K562 (cell line): Measurements from ENCODE around the gene ATXN1L. TPM values are rescaled to one million over a fixed set of nuclear protein-coding genes. Genes with fewer than 3 reads are reported as not detected.

Experiments
- ATAC-seq: fragments of 200-7000 bp; cut with Tn5 transposase; 3 replicates; pipeline ENCODE4 v1.9.1; 2020; ENCODE audit warnings: moderate library complexity
- BruUV-seq: library from RNA; stranded (reverse); fragments of 400-500 nt; replicated peaks from 2 replicates; lab custom pipeline; 2021; lab: Mats Ljungman, UMichigan
- CTCF ChIA-PET: fragments of 300-600 bp; formaldehyde crosslinking; extraction: SDS; loops from one replicate; lab custom pipeline; 2021; ENCODE audit warnings: low intra/inter-chr PET ratio; lab: Yijun Ruan, JAX
- POLR2A ChIA-PET: fragments of 300-600, 350-650 bp; sonication (Branson Sonifier 250); formaldehyde crosslinking; extraction: SDS; loops from one replicate; lab custom pipeline; 2021; ENCODE audit warnings: antibody characterized with exemption, inconsistent platforms; lab: Yijun Ruan, JAX
- DNase-seq, 4 experiments: peaks; one replicate each; pipeline versions ENCODE4 v3.0.0 to v3.0.0-alpha.2; 2011 to 2018; ENCODE audit warnings: low spot score in 3 of 4, mixed read lengths in 3 of 4; ENCODE audit errors: extremely low read depth in 1 of 4
- FAIRE-seq: peaks from 2 replicates; lab custom pipeline; 2011; peaks lifted over from hg19 to GRCh38; lab: Jason Lieb, UNC
- H2AFZ ChIP-seq: 2 replicates; pipeline ENCODE4 v1.6.0; 2011; ENCODE audit warnings: low read depth, low read length, control low read depth, inconsistent platforms
- H3K27ac ChIP-seq: fragments of 200-600 bp; 3 replicates; pipeline ENCODE4 v1.8.0; 2011; ENCODE audit warnings: low read depth, mild to moderate bottlenecking, control low read depth, inconsistent platforms, low read length, moderate library complexity, mixed read lengths; ENCODE audit errors: extremely low read depth
- H3K27me3 ChIP-seq, 2 experiments: fragments of 300-600 bp in 1 of 2; 2 replicates in 1 of 2; 3 replicates in 1 of 2; pipeline versions ENCODE4 v1.6.0 to v1.8.0; 2011; ENCODE audit warnings: inconsistent platforms in 2 of 2, low read length in 2 of 2, mild to moderate bottlenecking in 1 of 2, mixed read lengths in 1 of 2, moderate library complexity in 1 of 2; ENCODE audit not compliant: control insufficient read depth in 2 of 2, insufficient read depth in 2 of 2
- H3K36me3 ChIP-seq: fragments of 300-600 bp; 3 replicates; pipeline ENCODE4 v1.8.0; 2011; ENCODE audit warnings: mild to moderate bottlenecking, low read length, inconsistent platforms; ENCODE audit not compliant: control insufficient read depth, insufficient read depth
- H3K4me1 ChIP-seq, 2 experiments: fragments of 200-600 bp in 1 of 2; replicated peaks in 1 of 2; 2 replicates in 1 of 2; 3 replicates in 1 of 2; pipeline versions ENCODE4 v1.5.1 to v1.8.0; 2011; ENCODE audit warnings: inconsistent platforms in 2 of 2, low read length in 2 of 2, mild to moderate bottlenecking in 1 of 2, mixed read lengths in 1 of 2, moderate library complexity in 1 of 2; ENCODE audit not compliant: control insufficient read depth in 2 of 2, insufficient read depth in 2 of 2
- H3K4me2 ChIP-seq: 2 replicates; pipeline ENCODE4 v1.6.1; 2011; ENCODE audit warnings: low read length, control low read depth, inconsistent platforms, mixed read lengths; ENCODE audit not compliant: insufficient read depth
- H3K4me3 ChIP-seq: fragments of 200-600 bp; sonication (generic), shearing (Covaris generic); 2 replicates; pipeline ENCODE4 v1.5.1; 2016; ENCODE audit warnings: control low read depth, inconsistent platforms
- H3K79me2 ChIP-seq: fragments of 200-600 bp; 3 replicates; pipeline ENCODE4 v1.8.0; 2011; ENCODE audit warnings: low read length, inconsistent platforms; ENCODE audit not compliant: control insufficient read depth, insufficient read depth
- H3K9ac ChIP-seq, 2 experiments: 2 replicates each; pipeline versions ENCODE4 v1.6.0 to v1.6.1; 2011; ENCODE audit warnings: low read depth in 2 of 2, low read length in 2 of 2, control low read depth in 1 of 2, inconsistent platforms in 1 of 2, mild to moderate bottlenecking in 1 of 2, mixed read lengths in 1 of 2; ENCODE audit not compliant: insufficient read depth in 1 of 2
- H3K9me1 ChIP-seq: one replicate; pipeline ENCODE4 v1.6.0; 2011; ENCODE audit warnings: inconsistent platforms, mild to moderate bottlenecking, low read length, moderate library complexity; ENCODE audit not compliant: control insufficient read depth, insufficient read depth
- H3K9me3 ChIP-seq: replicated peaks from 2 replicates; pipeline ENCODE4 v1.5.1; 2011; ENCODE audit warnings: low read depth, low read length, inconsistent platforms; ENCODE audit not compliant: control insufficient read depth, insufficient read depth
- H4K20me1 ChIP-seq: replicated peaks from 2 replicates; pipeline ENCODE4 v1.6.1; 2011; ENCODE audit warnings: low read length, inconsistent platforms, mixed read lengths; ENCODE audit not compliant: control insufficient read depth, insufficient read depth
- BRF1 ChIP-seq: IDR thresholded peaks from 3 replicates; pipeline ENCODE4 v1.6.1; 2011; ENCODE audit warnings: borderline replicate concordance, mild to moderate bottlenecking; ENCODE audit not compliant: insufficient read length; ENCODE audit errors: extremely low read depth
- HMG20A ChIP-seq: fragments of 450-650 bp; formaldehyde crosslinking; conservative IDR thresholded peaks from 2 replicates; pipeline ENCODE4 v1.4.0; 2020; ENCODE audit warnings: mild to moderate bottlenecking, mixed read lengths
- KAT2B ChIP-seq: IDR thresholded peaks from one replicate; pipeline ENCODE4 v1.6.1; 2012; ENCODE audit warnings: low read depth, mild to moderate bottlenecking, control low read depth, inconsistent platforms, low read length, moderate library complexity
- POLR2B ChIP-seq: fragments of 450-650 bp; IDR thresholded peaks from 2 replicates; pipeline ENCODE4 v1.6.1; 2018; ENCODE audit warnings: low read depth; ENCODE audit not compliant: partially characterized antibody
- SMARCA4 ChIP-seq: fragments of 450-650 bp; IDR thresholded peaks from 2 replicates; pipeline ENCODE4 v1.6.1; 2016
- TFAM ChIP-seq: fragments of 250-450 bp; sonication (Bioruptor Pico); conservative IDR thresholded peaks from 2 replicates; pipeline ENCODE4 v1.5.0; 2021; ENCODE audit warnings: mild to moderate bottlenecking, moderate library complexity
- USF1 ChIP-seq: sonication (generic); formaldehyde crosslinking; IDR thresholded peaks from 2 replicates; pipeline ENCODE4 v1.9.0; 2022; ENCODE audit warnings: mild to moderate bottlenecking, missing genetic modification reagents
- ZBTB11 ChIP-seq, 3 experiments: fragments of 200-800 bp in 1 of 3; fragments of 250-450 bp in 1 of 3; fragments of 450-650 bp in 1 of 3; sonication (Bioruptor Pico) in 1 of 3; sonication (Bioruptor generic) in 1 of 3; formaldehyde crosslinking in 1 of 3; IDR thresholded peaks; 2 replicates each; pipeline versions ENCODE4 v1.6.1 to v1.8.0; 2016 to 2022; ENCODE audit warnings: mild to moderate bottlenecking in 2 of 3, missing genetic modification characterization in 2 of 3, missing compliant biosample characterization in 1 of 3, moderate library complexity in 1 of 3
- ZNF655 ChIP-seq: fragments of 250-450 bp; sonication (Bioruptor Pico); IDR thresholded peaks from 2 replicates; pipeline ENCODE4 v1.5.0; 2021
- WGBS: fragments of 100-300 bp; shearing (Covaris generic); methylation state at CpG from one replicate; pipeline ENCODE4 v1.1.6; 2016; ENCODE audit warnings: low coverage, mixed read lengths; ENCODE audit not compliant: insufficient coverage; ENCODE audit errors: missing lambda C conversion rate; 5-methylcytosine and 5-hydroxymethylcytosine counted together
- in situ Hi-C: fragments of 300-500 bp; cut with MboI; formaldehyde crosslinking; loops from 4 replicates; pipeline ENCODE4 v1.15.0; 2018; ENCODE audit warnings: inconsistent platforms, mixed read lengths
- intact Hi-C: fragments of 100-400 bp; cut with micrococcal nuclease; formaldehyde crosslinking; loops from 2 replicates; pipeline ENCODE4 v1.14.2; 2022
- polyA plus RNA-seq, 8 experiments: library from polyadenylated mRNA; depleted of rRNA in 4 of 8; stranded (reverse) in 5 of 8; unstranded in 3 of 8; fragments of >200 nt; fragmentation: Nextera tagmentation in 2 of 8; fragmentation: Illumina TruSeq in 1 of 8; extraction: Ambion mirVana in 2 of 8; extraction: Trizol in 1 of 8; gene quantifications; 2 replicates each; pipeline versions ENCODE4 v1.2.1 to v1.2.3, GENCODE V29; 2011 to 2014; ENCODE audit warnings: inconsistent platforms in 1 of 8, missing spikeins in 1 of 8
- total RNA-seq, 7 experiments: library from RNA; depleted of rRNA in 6 of 7; stranded (reverse); fragments of >200 nt in 6 of 7; fragmentation: Illumina TruSeq in 2 of 7; extraction: Trizol in 2 of 7; gene quantifications; 2 replicates each; pipeline versions ENCODE4 v1.2.1 to v1.2.3, GENCODE V29; 2011 to 2021; ENCODE audit warnings: low replicate concordance in 1 of 7
- TF ChIP-seq, protein P1 (sequence below): fragments of 450-650 bp; conservative IDR thresholded peaks from 2 replicates; pipeline ENCODE4 v1.6.1; 2016; ENCODE audit warnings: missing genetic modification characterization, low read depth, mild to moderate bottlenecking, missing compliant biosample characterization, moderate library complexity
- TF ChIP-seq, protein P2 (sequence below), 2 experiments: fragments of 200-800 bp in 1 of 2; sonication (Bioruptor generic) in 1 of 2; sonication (generic) in 1 of 2; formaldehyde crosslinking in 1 of 2; IDR thresholded peaks in 1 of 2; conservative IDR thresholded peaks in 1 of 2; 2 replicates each; pipeline versions ENCODE4 v1.5.0 to v1.6.1; 2016 to 2020; ENCODE audit warnings: missing compliant biosample characterization in 1 of 2, missing genetic modification characterization in 1 of 2, missing genetic modification reagents in 1 of 2

The ATXN1L gene
- total and polyA plus RNA-seq, 9 of the 15 experiments (the other 6 are each of a cell fraction or from before 2014, with no cell fraction given), result 1.4 to 11.3 (median 9.3) TPM

GRCh38 chr16:71869089-71869488 is 23.3 kb downstream of the ATXN1L start:
- POLR2A ChIA-PET, result interaction anchor here (0.7 to 1.0 kb wide), 2 partner anchors 11 to 16 kb away, joined by 3 to 4 read pairs; no protein-coding TSS in a partner anchor
- intact Hi-C loops, result no loop called here
- ATAC-seq, result no peak
- TF ChIP-seq ZNF655 (no peak), SMARCA4 (no peak), KAT2B (no peak), HMG20A (CRISPR knock-in tag) (no peak), USF1 (CRISPR knock-in tag) (no peak), TFAM (CRISPR knock-in tag) (no peak), BRF1 (no peak), ZBTB11 (CRISPR knock-in tag; IDR thresholded peaks at IDR 0.05) (no peak), POLR2B (no peak)
- TF ChIP-seq, protein P1, sequence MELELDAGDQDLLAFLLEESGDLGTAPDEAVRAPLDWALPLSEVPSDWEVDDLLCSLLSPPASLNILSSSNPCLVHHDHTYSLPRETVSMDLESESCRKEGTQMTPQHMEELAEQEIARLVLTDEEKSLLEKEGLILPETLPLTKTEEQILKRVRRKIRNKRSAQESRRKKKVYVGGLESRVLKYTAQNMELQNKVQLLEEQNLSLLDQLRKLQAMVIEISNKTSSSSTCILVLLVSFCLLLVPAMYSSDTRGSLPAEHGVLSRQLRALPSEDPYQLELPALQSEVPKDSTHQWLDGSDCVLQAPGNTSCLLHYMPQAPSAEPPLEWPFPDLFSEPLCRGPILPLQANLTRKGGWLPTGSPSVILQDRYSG (tag), result no peak
- TF ChIP-seq, protein P2, sequence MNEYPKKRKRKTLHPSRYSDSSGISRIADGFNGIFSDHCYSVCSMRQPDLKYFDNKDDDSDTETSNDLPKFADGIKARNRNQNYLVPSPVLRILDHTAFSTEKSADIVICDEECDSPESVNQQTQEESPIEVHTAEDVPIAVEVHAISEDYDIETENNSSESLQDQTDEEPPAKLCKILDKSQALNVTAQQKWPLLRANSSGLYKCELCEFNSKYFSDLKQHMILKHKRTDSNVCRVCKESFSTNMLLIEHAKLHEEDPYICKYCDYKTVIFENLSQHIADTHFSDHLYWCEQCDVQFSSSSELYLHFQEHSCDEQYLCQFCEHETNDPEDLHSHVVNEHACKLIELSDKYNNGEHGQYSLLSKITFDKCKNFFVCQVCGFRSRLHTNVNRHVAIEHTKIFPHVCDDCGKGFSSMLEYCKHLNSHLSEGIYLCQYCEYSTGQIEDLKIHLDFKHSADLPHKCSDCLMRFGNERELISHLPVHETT (CRISPR knock-in tag; conservative IDR thresholded peaks at IDR 0.05 in 1 of 2, IDR thresholded peaks at IDR 0.05 in 1 of 2), result no peak

More at GRCh38 chr16:71869089-71869488, 23.3 kb downstream of the ATXN1L start:
- Histone ChIP-seq H3K36me3 (peaks cover 4% of the 10 kb centered on the region; the same call in 1 of the 3 replicates), H3K4me3 (no peak overlapping the region), H3K27ac (no peak overlapping the region), H3K9me1 (no peaks in the 10 kb centered on the region), H3K9me3 (no peaks in the 10 kb centered on the region), H3K4me1 (no peaks in the 10 kb centered on the region; a peak in 1 of 5 replicates), H3K4me2 (no peak overlapping the region), H3K79me2 (no peaks in the 10 kb centered on the region), H3K27me3 (no peaks in the 10 kb centered on the region), H2AFZ (no peak overlapping the region), H3K9ac (no peak overlapping the region), H4K20me1 (no peaks in the 10 kb centered on the region)
- DNase-seq, result no peak
- BruUV-seq, result no TSS peak
- WGBS, result 46% methylated on average over 1 of the region's 1 CpG
- in situ Hi-C loops, result no loop called here
- CTCF ChIA-PET, result no interaction called here
- FAIRE-seq, result no peak
